Neural progenitor cell (in vitro differentiated cells): Measurements from ENCODE around the gene BFSP2.

Experiments
- CTCF ChIP-seq: fragments of 200-600 bp; sonication (generic); IDR thresholded peaks from 2 replicates; pipeline ENCODE4 v1.5.1; 2017; ENCODE audit warnings: antibody characterized with exemption, mild to moderate bottlenecking
- EZH2 ChIP-seq: fragments of 200-600 bp; sonication (generic); IDR thresholded peaks from 2 replicates; pipeline ENCODE4 v1.6.1; 2017; ENCODE audit warnings: antibody characterized with exemption, mild to moderate bottlenecking, moderate library complexity

DNA sequence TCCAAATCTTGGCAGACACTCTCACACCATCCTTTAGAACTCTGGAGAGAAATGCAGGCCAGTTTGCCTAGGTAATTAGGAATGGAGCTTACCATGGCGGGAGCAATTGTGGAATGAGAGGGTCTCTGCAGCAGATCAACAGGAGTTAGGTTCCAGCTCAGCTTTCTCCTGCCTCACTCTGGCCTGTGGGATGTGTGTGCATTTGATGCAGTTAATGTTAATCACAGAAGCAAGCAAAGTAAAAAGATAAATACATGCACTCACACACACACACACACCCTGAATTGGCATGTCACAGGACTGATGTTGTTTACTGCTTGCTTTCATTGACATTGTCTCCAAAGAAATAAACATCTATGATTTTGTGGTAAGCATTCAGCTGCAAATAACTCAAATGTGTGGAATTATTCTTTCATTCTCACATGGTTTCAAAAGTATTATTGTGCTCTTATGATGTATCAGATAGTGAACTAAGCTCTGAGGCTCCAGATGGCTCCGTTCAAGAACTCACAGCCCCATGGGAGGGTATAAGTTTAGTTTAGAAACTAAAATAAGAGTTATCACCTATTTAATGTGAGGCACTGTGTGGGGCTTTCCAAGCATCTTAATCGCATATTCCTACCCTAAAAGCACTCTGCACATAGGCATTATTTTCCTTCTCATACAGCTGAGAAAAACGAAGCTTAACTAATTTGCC is 31.3 kb upstream of the BFSP2 start:
- TF ChIP-seq CTCF (no peak), EZH2 (no peak)
